ENCODE results near the gene MCF2L2.

GRCh38 chr3:183144363-183144762 lies 284.1 kb downstream of the MCF2L2 start:
- TF ChIP-seq CTCF (IDR thresholded peaks at IDR 0.05; ENCODE audit: low read depth, low read length), result no peak
- TF ChIP-seq POLR2A (IDR thresholded peaks at IDR 0.05; ENCODE audit: extremely low read depth, insufficient read length), result no peak
- TF ChIP-seq MAX (IDR thresholded peaks at IDR 0.05; ENCODE audit: low read depth, low read length), result no peak
- no peak for TF ChIP-seq MYC (IDR thresholded peaks at IDR 0.05; ENCODE audit: low read depth, low read length)

Data from NB4 (cell line).